Central memory CD8-positive, alpha-beta T cell (primary cell): ENCODE results near the gene PAK2.

Source experiments
- ATAC-seq: fragments of 150-1000 bp; cut with Tn5 transposase; replicated peaks from 2 replicates; pipeline ENCODE4 v1.10.0; 2022; ENCODE audit warnings: mild to moderate bottlenecking, moderate FRiP score, moderate number of reproducible peaks; ENCODE audit not compliant: poor library complexity, severe bottlenecking; ENCODE audit errors: extremely low read depth
- DNase-seq, 2 donors: peaks; one replicate each; pipeline ENCODE4 v3.0.0; 2021; ENCODE audit warnings: low spot score in 2 of 2
- H3K27ac Mint-ChIP-seq: one replicate; pipeline ENCODE4 v1.8.0; 2022; ENCODE audit warnings: low read depth, mild to moderate bottlenecking, moderate library complexity, mixed read lengths
- H3K27me3 Mint-ChIP-seq: one replicate; pipeline ENCODE4 v1.8.0; 2022; ENCODE audit warnings: mixed read lengths
- H3K36me3 Mint-ChIP-seq: one replicate; pipeline ENCODE4 v1.8.0; 2022; ENCODE audit warnings: mild to moderate bottlenecking, moderate library complexity, mixed read lengths; ENCODE audit not compliant: insufficient read depth
- H3K4me1 Mint-ChIP-seq: one replicate; pipeline ENCODE4 v1.8.0; 2022; ENCODE audit warnings: mixed read lengths
- H3K4me3 Mint-ChIP-seq: one replicate; pipeline ENCODE4 v1.8.0; 2022; ENCODE audit warnings: mild to moderate bottlenecking, moderate library complexity, mixed read lengths
- H3K9me3 Mint-ChIP-seq: one replicate; pipeline ENCODE4 v1.8.0; 2022; ENCODE audit warnings: mixed read lengths

Gene PAK2

DNA sequence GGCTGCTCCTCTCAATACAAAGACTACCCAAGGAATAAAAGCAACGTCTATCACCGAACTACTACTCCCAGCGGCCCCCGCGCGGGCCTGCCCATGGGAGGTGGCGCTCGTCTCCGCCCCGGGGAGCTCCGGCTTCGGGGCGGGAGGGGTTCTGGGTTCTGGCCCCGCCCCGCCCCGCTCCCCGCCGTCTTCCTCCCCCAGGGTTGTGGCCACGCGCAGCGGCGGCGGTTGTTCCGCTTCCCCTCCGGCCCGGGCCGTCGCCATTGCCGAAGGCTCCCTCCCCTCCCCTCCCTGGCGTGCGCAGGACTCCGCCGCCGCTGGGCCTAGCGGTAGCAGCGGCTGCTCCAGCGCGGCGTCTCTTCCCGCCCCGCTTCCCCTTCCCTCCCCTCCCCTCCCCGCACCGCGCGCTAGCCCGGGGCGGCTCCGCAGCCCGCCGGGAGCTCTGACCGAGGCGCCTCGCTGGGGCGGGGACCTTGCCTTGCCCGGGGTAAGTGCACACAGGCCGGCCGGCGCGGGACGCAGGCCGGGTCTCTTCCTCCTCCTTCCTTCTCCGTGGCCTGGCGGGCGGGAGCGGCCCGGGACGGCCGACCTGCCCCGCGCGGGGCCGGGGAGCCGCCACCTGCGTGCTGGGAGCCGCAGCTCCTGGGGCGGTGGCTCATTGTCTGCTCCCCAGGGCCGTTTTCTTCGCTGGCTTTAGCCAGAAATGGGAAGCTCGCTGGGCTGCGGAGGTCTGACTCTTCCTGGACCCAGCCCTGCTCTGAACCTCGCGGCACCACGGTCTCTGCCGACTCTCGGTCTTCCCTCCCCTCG, at the start of gene PAK2:
Gene PAK2, plus strand, starts transcription at position 187 of the 810 bp plus-strand sequence. CDS start 42,790 bp downstream, outside the sequence.
- ATAC-seq (peak; percentile 78), DNase-seq (peak; percentile 74 to 78)
- H3K27me3 Mint-ChIP-seq: no peaks in the 10 kb centered on the region
- peaks cover 14% of the 10 kb centered on the region for H3K36me3 Mint-ChIP-seq
- H3K27ac Mint-ChIP-seq: peak within 1 kb of the TSS; percentile 99
- H3K4me1 Mint-ChIP-seq: peaks cover 36% of the 10 kb centered on the region
- H3K9me3 Mint-ChIP-seq: no peaks in the 10 kb centered on the region
- peak within 1 kb of the TSS; percentile 100 for H3K4me3 Mint-ChIP-seq

DNA sequence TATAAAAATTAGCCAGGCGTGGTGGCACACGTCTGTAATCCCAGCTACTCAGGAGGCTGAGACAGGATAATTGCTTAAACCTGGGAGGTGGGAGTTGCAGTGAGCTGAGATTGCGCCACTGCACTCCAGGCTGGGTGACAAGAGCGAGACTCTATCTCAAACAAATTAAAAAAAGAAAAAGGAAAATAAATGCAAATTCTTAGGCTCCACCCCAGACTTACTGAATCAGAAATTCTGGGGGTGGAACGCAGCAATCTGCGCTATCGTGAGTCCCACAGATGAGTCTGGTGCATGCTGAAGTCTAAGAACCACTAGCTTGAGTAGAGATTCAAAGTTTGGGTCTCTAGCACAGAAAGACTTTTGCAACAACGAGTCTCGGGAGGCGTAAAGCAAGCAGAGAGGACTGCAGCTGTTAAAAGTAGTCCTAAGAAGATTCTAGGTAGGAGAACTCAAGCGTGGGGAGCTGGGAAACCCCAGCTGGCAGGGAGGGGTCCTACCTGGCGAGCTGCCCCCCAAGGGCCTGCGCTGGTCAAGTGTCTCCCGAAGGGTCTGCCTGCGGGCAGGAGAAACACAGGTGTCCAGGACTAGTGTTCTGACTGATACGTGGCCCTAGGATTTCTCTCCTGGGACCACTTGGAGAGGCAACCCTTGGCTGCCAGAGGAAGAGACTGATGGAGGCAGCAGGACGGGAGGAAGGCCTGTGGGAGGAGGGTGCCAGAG, 49.6 kb upstream of the PAK2 start:
- Mint-ChIP-seq H3K36me3 (peaks cover 6% of the 10 kb centered on the region), H3K4me3 (no peak overlapping the region), H3K27ac (no peak overlapping the region), H3K9me3 (no peaks in the 10 kb centered on the region), H3K27me3 (no peaks in the 10 kb centered on the region), H3K4me1 (peaks cover 5% of the 10 kb centered on the region)
- ATAC-seq (no peak), DNase-seq (no peak)

DNA sequence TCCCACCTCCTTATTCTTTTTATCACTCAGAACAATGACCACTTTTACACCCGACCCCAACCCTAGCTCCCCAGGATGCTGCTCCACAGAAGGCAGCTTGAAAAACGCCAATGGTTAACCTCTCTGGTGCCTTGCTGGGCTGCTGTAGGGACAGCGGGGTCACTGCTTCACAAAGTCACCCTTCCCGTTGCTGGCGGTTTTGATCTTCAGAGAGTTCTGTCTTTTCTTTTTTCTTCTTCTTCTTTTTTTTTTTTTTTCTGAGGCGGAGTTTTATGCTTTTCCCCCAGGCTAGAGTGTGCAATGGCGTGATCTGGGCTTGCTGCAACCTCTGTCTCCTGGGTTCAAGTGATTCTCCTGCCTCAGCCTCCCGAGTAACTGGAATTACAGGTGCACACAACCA, 48.3 kb upstream of the PAK2 start:
- Mint-ChIP-seq H3K27ac (no peak overlapping the region), H3K9me3 (no peaks in the 10 kb centered on the region), H3K4me1 (peaks cover 4% of the 10 kb centered on the region), H3K36me3 (peaks cover 14% of the 10 kb centered on the region), H3K27me3 (no peaks in the 10 kb centered on the region), H3K4me3 (no peak overlapping the region)
- DNase-seq (no peak), ATAC-seq (no peak)

DNA sequence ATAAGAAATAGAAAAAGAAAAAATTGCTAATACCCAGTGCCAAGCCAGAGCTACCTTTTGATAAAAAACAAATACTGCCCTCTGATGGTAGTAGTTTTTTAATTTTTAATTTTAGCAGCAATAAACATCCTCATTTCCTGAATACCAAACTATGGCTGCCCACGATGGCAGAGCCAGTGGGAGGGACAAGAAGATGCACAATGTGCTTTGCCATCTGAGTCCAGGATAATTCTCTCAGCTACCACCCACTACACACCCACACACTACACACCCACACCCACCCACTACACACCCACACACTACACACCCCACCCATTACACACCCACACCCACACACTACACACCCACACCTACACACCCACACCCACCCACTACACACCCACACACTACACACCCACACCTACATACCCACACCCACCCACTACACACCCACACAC, 45.4 kb upstream of the PAK2 start:
- Mint-ChIP-seq H3K27ac (peak overlapping the region; percentile 64), H3K36me3 (peaks cover 14% of the 10 kb centered on the region), H3K9me3 (no peaks in the 10 kb centered on the region), H3K4me1 (peaks cover 4% of the 10 kb centered on the region), H3K4me3 (no peak overlapping the region), H3K27me3 (no peaks in the 10 kb centered on the region)
- DNase-seq (no peak), ATAC-seq (peak; percentile 64)

DNA sequence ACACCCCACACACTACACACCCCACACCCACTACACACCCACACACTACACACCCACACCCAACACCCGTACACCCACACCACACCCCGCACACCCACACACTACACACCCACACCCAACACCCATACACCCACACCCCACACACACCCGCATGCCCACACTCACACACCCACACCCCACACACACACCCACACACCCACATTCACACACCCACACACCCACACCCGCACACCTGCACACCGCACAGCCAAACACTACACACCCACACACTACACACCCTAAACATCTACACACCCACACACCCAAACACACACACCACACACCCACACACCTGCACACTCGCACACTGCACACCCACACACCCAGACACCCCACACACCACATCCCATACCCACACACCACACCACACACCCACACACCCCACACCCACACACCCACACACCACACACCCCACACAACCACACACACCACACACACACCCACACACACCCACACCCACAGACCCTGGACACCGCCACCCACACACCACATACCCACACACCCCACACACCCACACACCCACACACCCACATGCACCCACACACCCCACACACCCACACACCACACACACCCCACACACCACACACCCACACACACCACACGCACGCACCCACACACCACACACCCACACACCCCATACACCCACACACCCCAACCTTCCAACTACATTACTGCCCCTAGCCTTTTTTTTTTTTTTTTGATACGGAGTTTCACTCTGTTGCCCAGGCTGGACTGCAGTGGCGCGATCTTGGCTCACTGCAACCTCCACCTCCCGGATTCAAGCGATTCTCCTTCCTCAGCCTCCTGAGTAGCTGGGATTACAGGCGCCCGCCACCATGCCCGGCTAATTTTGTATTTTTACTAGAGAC, 44.5 kb upstream of the PAK2 start:
- Mint-ChIP-seq H3K4me3 (peak overlapping the region; percentile 18), H3K9me3 (no peaks in the 10 kb centered on the region), H3K27me3 (no peaks in the 10 kb centered on the region), H3K4me1 (peaks cover 4% of the 10 kb centered on the region), H3K36me3 (peaks cover 14% of the 10 kb centered on the region), H3K27ac (peak overlapping the region; percentile 92)
- ATAC-seq: peak; percentile 57
- no peak for DNase-seq

DNA sequence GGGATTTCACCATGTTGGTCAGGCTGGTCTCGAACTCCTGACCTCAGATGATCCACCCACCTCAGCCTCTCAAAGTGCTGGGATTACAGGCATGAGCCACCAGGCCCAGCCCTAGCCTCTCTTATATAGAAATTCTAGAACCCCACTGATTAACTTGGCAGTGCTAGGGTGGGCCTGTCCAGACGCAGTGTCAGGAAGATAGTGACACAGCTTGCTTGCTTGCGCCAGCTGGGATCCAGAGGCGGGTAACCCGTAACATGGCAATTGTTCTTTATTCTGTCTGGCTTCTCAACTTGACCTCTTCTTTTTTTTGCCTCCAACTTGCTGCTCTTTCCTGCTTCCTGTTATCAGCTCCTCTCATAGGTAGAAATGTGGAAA, 43.8 kb upstream of the PAK2 start:
- Mint-ChIP-seq H3K4me1 (peaks cover 4% of the 10 kb centered on the region), H3K27me3 (no peaks in the 10 kb centered on the region), H3K36me3 (peaks cover 14% of the 10 kb centered on the region), H3K27ac (peak overlapping the region; percentile 92), H3K4me3 (peak overlapping the region; percentile 18), H3K9me3 (no peaks in the 10 kb centered on the region)
- ATAC-seq: no peak
- DNase-seq: no peak

DNA sequence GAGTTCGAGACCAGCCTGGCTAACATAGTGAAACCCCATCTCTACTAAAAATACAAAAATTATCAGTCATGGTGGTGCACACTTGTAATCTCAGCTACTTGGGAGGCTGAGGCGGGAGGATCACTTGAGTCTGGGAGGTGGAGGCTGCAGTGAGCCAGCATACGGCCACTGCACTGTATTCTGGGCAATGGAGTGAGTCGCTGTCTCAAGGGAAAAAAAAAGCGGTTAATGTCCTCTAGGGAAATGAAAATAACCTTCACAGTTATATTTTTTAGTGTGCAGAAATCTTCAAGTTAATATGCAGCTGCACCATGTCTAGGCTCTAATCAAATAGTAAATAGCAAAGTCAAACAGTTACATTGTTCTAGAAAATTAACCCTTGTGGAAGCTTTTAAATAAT, 42.4 kb upstream of the PAK2 start:
- ATAC-seq (no peak), DNase-seq (no peak)
- H3K4me1 Mint-ChIP-seq: peaks cover 4% of the 10 kb centered on the region
- peaks cover 14% of the 10 kb centered on the region for H3K36me3 Mint-ChIP-seq
- H3K4me3 Mint-ChIP-seq: no peak overlapping the region
- H3K9me3 Mint-ChIP-seq: no peaks in the 10 kb centered on the region
- H3K27me3 Mint-ChIP-seq: no peaks in the 10 kb centered on the region
- no peak overlapping the region for H3K27ac Mint-ChIP-seq

DNA sequence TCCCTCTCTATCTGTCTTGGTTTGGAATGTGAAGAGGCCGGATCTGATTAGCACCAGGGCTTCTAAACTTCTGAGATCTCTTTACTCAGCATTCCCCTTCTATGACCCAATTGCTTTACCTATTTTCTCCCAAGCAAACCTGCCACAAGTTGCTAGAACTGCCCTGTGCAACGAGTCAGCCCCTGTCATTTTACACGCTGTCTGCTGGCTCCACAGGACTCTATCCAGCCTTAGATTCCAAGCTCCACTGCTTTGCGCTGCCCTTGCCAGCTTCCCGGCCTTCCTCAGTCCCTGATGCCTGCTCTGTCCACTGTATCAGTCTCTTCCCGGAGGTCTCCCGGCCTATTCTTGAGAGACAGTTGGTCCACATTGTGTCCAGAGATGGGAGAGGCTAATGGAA, 39.9 kb upstream of the PAK2 start:
- peaks cover 4% of the 10 kb centered on the region for H3K4me1 Mint-ChIP-seq
- no peak overlapping the region for H3K4me3 Mint-ChIP-seq
- H3K27me3 Mint-ChIP-seq: no peaks in the 10 kb centered on the region
- peak overlapping the region; percentile 35 for H3K27ac Mint-ChIP-seq
- no peaks in the 10 kb centered on the region for H3K9me3 Mint-ChIP-seq
- ATAC-seq: no peak
- peaks cover 10% of the 10 kb centered on the region for H3K36me3 Mint-ChIP-seq
- no peak for DNase-seq

DNA sequence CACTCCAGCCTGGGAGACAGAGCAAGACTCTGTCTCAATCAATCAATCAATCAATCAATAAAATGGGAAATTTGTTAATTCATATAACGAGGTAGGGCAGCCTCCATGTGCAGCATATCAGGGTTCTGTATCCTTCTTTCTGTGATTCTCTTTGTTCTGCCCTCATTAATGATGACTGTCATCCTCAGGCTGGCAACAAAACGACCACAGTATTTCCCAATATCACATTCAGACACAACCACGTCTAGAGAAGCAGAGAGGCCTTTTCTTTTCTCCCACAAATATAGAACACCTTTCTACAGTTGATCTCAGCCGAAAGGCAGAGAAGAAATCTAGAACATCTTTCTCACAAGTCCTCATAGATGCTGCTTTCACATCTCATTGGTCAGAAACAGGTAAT, 38.9 kb upstream of the PAK2 start:
- H3K27me3 Mint-ChIP-seq: no peaks in the 10 kb centered on the region
- H3K4me1 Mint-ChIP-seq: no peaks in the 10 kb centered on the region
- H3K4me3 Mint-ChIP-seq: no peak overlapping the region
- no peak overlapping the region for H3K27ac Mint-ChIP-seq
- peaks cover 1% of the 10 kb centered on the region for H3K36me3 Mint-ChIP-seq
- H3K9me3 Mint-ChIP-seq: no peaks in the 10 kb centered on the region
- ATAC-seq (no peak), DNase-seq (no peak)

DNA sequence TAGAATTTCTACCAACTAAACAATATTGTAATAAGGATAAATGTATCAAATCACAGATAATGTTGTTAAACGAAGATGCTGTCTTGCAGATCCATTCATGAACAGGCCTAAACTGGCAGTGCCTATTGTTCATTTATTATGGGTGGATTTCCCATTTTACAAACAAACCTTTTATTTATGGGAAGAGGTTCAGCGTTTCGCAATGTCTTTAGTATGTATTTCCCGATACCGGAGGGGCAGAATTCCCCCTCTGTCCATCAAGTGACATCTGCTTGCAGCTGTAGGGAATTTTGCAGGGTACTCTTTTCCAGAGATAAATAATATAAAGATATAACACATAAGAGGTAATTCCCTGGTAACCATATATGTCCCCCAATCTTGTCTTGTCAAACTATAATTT, 33.3 kb upstream of the PAK2 start:
- H3K36me3 Mint-ChIP-seq: peaks cover 2% of the 10 kb centered on the region
- no peak overlapping the region for H3K27ac Mint-ChIP-seq
- no peaks in the 10 kb centered on the region for H3K27me3 Mint-ChIP-seq
- DNase-seq: no peak
- no peaks in the 10 kb centered on the region for H3K9me3 Mint-ChIP-seq
- no peak for ATAC-seq
- H3K4me1 Mint-ChIP-seq: peaks cover 8% of the 10 kb centered on the region
- H3K4me3 Mint-ChIP-seq: no peak overlapping the region

DNA sequence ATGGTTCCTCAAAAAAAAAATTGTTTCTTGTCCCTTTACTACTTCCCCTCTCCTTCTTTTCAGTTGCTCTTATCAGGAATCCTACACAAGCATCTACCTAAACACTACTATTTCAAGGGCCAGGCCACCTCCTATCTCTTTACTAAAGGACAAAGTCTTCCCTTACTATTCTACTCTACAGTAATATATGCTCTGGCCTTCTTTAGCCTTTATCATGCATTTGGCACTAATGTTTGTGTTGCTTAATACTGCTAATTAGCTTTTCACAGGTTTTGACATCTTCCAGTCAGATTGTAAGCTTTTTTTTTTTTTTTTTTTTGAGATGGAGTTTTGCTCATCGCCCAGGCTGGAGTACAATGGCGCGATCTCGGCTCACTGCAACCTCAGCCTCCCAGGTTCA, 32.9 kb upstream of the PAK2 start:
- DNase-seq (no peak), ATAC-seq (no peak)
- Mint-ChIP-seq H3K4me3 (no peak overlapping the region), H3K36me3 (peaks cover 5% of the 10 kb centered on the region), H3K27me3 (no peaks in the 10 kb centered on the region), H3K9me3 (no peaks in the 10 kb centered on the region), H3K27ac (no peak overlapping the region), H3K4me1 (peaks cover 12% of the 10 kb centered on the region)

DNA sequence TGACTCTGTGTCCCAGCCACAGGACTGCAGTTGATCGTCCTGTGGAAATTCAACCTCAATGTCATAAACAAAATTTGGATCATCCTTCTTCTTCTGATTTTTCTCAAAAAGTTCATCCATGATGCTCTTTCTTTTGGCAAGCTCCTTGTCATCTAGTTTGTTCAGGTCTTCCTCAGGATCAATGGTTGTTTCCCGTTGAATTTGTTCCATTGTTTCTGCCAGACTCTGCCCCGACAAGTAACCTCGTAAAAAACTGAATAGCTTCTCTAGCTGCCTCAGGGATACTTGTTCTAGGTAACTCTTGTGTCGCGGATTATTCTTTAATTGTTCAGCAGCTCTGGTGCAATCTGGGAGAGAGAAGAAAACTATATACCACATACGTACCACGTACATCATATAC, 32.1 kb upstream of the PAK2 start:
- ATAC-seq: no peak

More for the DNA sequence above, 32.1 kb upstream of the PAK2 start:
- DNase-seq: no peak
- no peak overlapping the region for H3K4me3 Mint-ChIP-seq
- H3K9me3 Mint-ChIP-seq: no peaks in the 10 kb centered on the region
- no peak overlapping the region for H3K27ac Mint-ChIP-seq
- peaks cover 14% of the 10 kb centered on the region for H3K4me1 Mint-ChIP-seq
- no peaks in the 10 kb centered on the region for H3K27me3 Mint-ChIP-seq
- peaks cover 8% of the 10 kb centered on the region for H3K36me3 Mint-ChIP-seq
